Panc1 (cell line): ENCODE data around the gene OR2M2. TPM values are rescaled to one million over a fixed set of nuclear protein-coding genes. Genes with fewer than 3 reads are reported as not detected.

Experiments
- ATAC-seq: fragments of 200-7000 bp; cut with Tn5 transposase; 2 replicates; pipeline ENCODE4 v1.9.1; 2020; ENCODE audit warnings: mild to moderate bottlenecking, moderate library complexity
- BruUV-seq: library from RNA; stranded (reverse); fragments of 400-500 nt; replicated peaks from 2 replicates; lab custom pipeline; 2021; lab: Mats Ljungman, UMichigan
- CTCF ChIA-PET: fragments of 300-600 bp; sonication (Branson Sonifier 250); formaldehyde crosslinking; loops from one replicate; lab custom pipeline; 2022; ENCODE audit warnings: antibody characterized with exemption; lab: Charles Lee
- POLR2A ChIA-PET: fragments of 300-600 bp; sonication (Branson Sonifier 250); formaldehyde crosslinking; loops from one replicate; lab custom pipeline; 2022; ENCODE audit warnings: antibody characterized with exemption; lab: Charles Lee
- DNase-seq: peaks from one replicate; pipeline ENCODE4 v3.0.0-alpha.2; 2010; ENCODE audit warnings: low read depth, low spot score
- H3K27ac ChIP-seq: 2 replicates; pipeline ENCODE4 v1.5.1; 2011; ENCODE audit warnings: mild to moderate bottlenecking, low read length, inconsistent platforms
- H3K27me3 ChIP-seq: fragments of 200-500 bp; sonication (Bioruptor generic); 2 replicates; pipeline ENCODE4 v1.6.0; 2014; ENCODE audit warnings: low read length, inconsistent platforms; ENCODE audit not compliant: control insufficient read depth, insufficient read depth
- H3K36me3 ChIP-seq: fragments of 200-500 bp; sonication (Bioruptor generic); 2 replicates; pipeline ENCODE4 v1.5.1; 2014; ENCODE audit warnings: inconsistent platforms, mild to moderate bottlenecking, low read length, moderate library complexity; ENCODE audit not compliant: control insufficient read depth, insufficient read depth
- H3K4me1 ChIP-seq: 2 replicates; pipeline ENCODE4 v1.5.1; 2011; ENCODE audit warnings: inconsistent platforms, mild to moderate bottlenecking, low read length, moderate library complexity; ENCODE audit not compliant: control insufficient read depth, insufficient read depth
- H3K4me3 ChIP-seq, 2 experiments: 2 replicates each; pipeline ENCODE4 v1.5.1; 2011 to 2012; ENCODE audit warnings: low read depth in 2 of 2, low read length in 2 of 2, mild to moderate bottlenecking in 2 of 2, inconsistent platforms in 1 of 2, moderate library complexity in 1 of 2
- H3K9me3 ChIP-seq: fragments of 200-500 bp; sonication (Bioruptor generic); 2 replicates; pipeline ENCODE4 v1.5.1; 2014; ENCODE audit warnings: low read depth, mild to moderate bottlenecking, inconsistent platforms, low read length, moderate library complexity; ENCODE audit not compliant: control insufficient read depth, insufficient read depth
- CTCF ChIP-seq: fragments of 450-650 bp; IDR thresholded peaks from 2 replicates; pipeline ENCODE4 v1.5.1; 2017; ENCODE audit warnings: mild to moderate bottlenecking
- POLR2AphosphoS5 ChIP-seq: IDR thresholded peaks from 2 replicates; pipeline ENCODE4 v1.6.1; 2012; ENCODE audit warnings: mild to moderate bottlenecking, low read depth, low read length, moderate library complexity
- REST ChIP-seq, 2 experiments: IDR thresholded peaks; 2 replicates each; pipeline ENCODE4 v1.6.1; 2011 to 2012; ENCODE audit warnings: low read depth in 2 of 2, control low read depth in 1 of 2, low read length in 1 of 2, mild to moderate bottlenecking in 1 of 2, moderate library complexity in 1 of 2; ENCODE audit not compliant: insufficient read depth in 1 of 2
- SIN3A ChIP-seq: IDR thresholded peaks from 2 replicates; pipeline ENCODE4 v1.6.1; 2012; ENCODE audit warnings: low read depth, mild to moderate bottlenecking, low read length, moderate library complexity, borderline replicate concordance; ENCODE audit not compliant: insufficient read depth
- TCF7L2 ChIP-seq: IDR thresholded peaks from 2 replicates; pipeline ENCODE4 v1.6.1; 2011; ENCODE audit warnings: mild to moderate bottlenecking, low read depth, low read length, inconsistent platforms
- in situ Hi-C: cut with HindIII; loops from 2 replicates; pipeline ENCODE4 v1.10.0; 2016; ENCODE audit warnings: low sequenced_read_pairs, low pct_unique_long_range_greater_than_20kb
- intact Hi-C: fragments of 100-400 bp; cut with micrococcal nuclease; formaldehyde crosslinking; loops from one replicate; pipeline ENCODE4 v1.10.0; 2022; ENCODE audit not compliant: unreplicated experiment
- total RNA-seq: library from RNA; stranded (reverse); gene quantifications from one replicate; pipeline ENCODE4 v1.2.1, GENCODE V29; 2021; ENCODE audit not compliant: unreplicated experiment

Gene OR2M2
- total RNA-seq, 1 experiment from 2014 or later, result not detected

- intact Hi-C loops, result no loop called here
- BruUV-seq, result no TSS peak
- no peak for DNase-seq
- ATAC-seq, result no peak
- H3K4me1 ChIP-seq, result no peaks in the 10 kb centered on the region
- H3K9me3 ChIP-seq, result no peaks in the 10 kb centered on the region
- ChIA-PET CTCF (no interaction called here), POLR2A (no interaction called here)
- in situ Hi-C loops, result no loop called here
- H3K27ac ChIP-seq, result no peak overlapping the region
- H3K4me3 ChIP-seq, result no peak overlapping the region
- H3K27me3 ChIP-seq, result no peaks in the 10 kb centered on the region
- TF ChIP-seq TCF7L2 (no peak), SIN3A (no peak), CTCF (no peak), POLR2AphosphoS5 (no peak), REST (IDR thresholded peaks at IDR 0.05; ENCODE audit: insufficient read depth in 1 of 2, low read depth in 2 of 2, low read length in 1 of 2) (no peak)
- H3K36me3 ChIP-seq, result no peaks in the 10 kb centered on the region
Observed at GRCh38 chr1:248143311-248143710, 31.3 kb upstream of the OR2M2 start.

- intact Hi-C loops, result no loop called here
- DNase-seq (no peak), ATAC-seq (no peak)
- H3K27me3 ChIP-seq, result no peaks in the 10 kb centered on the region
- no peak within 1 kb of the TSS for H3K4me3 ChIP-seq
- H3K27ac ChIP-seq, result no peak within 1 kb of the TSS
- no peaks in the 10 kb centered on the region for H3K9me3 ChIP-seq
- H3K4me1 ChIP-seq, result no peaks in the 10 kb centered on the region
- in situ Hi-C loops, result no loop called here
- TF ChIP-seq SIN3A, result no peak
- TF ChIP-seq CTCF, result no peak
- no peak for TF ChIP-seq REST (IDR thresholded peaks at IDR 0.05; ENCODE audit: insufficient read depth in 1 of 2, low read depth in 2 of 2, low read length in 1 of 2)
- TF ChIP-seq TCF7L2, result no peak
- no peak for TF ChIP-seq POLR2AphosphoS5
- CTCF ChIA-PET, result no interaction called here
- H3K36me3 ChIP-seq, result no peaks in the 10 kb centered on the region
- no TSS peak for BruUV-seq
- POLR2A ChIA-PET, result no interaction called here
Observed at GRCh38 chr1:248144513-248145198, 30.0 kb upstream of the OR2M2 start, which contains the start of gene OR2M5. OR2M5 (plus strand) TSS chr1:248145148; CDS start chr1:248145148, 0 bp downstream.
